ENCODE measurements around the gene MPND.

MPND gene

DNA sequence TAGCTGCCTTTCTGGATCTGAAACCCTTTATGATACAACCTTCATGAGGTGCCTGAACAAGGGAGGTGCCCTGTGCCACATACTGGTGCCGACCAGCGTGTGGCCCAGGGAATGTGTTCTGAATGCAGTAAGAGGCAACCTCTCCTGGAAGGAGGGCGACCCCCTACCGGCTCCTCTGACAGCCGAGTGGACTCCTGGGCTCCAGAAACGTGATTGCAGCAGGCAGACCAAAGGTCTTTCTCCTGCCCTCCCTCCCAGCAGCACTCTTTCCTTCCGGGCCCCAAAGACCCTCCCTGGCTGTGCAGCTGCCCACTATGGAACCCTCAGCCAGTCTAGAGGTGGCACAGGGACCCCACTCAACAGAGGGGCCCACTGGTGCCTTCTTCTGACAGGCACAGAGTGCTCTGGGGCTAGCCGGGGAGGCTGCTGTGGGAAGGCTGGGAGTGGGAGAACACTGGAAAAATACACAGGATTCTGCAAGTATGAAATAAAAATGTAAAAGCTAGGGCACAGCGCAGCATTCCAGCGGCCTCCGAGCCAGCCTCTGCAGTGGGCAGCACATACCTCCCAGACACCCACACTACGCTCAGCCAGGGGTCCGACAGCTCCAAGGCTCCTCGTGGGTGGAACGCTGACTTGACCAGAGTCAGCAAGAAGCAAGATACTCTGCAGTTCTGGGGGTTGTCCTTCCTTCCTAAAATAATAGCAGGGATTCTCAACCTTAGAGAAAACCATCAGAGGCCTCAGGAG lies 42.1 kb downstream of the MPND start:
- Histone ChIP-seq H3K9me3 (ENCODE audit: low read length) (no peaks in the 10 kb centered on the region), H3K4me3 (ENCODE audit: low read depth, low read length, poor library complexity, severe bottlenecking) (no peak overlapping the region), H3K4me2 (ENCODE audit: low read length) (no peak overlapping the region), H3K9ac (ENCODE audit: low read length) (no peak overlapping the region), H2AFZ (ENCODE audit: low read length) (no peak overlapping the region), H3K9me2 (ENCODE audit: low read depth, low read length) (no peaks in the 10 kb centered on the region), H3K36me3 (ENCODE audit: insufficient read depth, low read length) (peaks cover 21% of the 10 kb centered on the region), H4K20me1 (ENCODE audit: insufficient read depth, low read length) (no peaks in the 10 kb centered on the region), H3K79me2 (ENCODE audit: insufficient read depth, low read length) (no peaks in the 10 kb centered on the region), H3K4me1 (ENCODE audit: insufficient read depth, low read length, severe bottlenecking) (peaks cover 4% of the 10 kb centered on the region), H3K27me3 (ENCODE audit: insufficient read depth, low read length) (no peaks in the 10 kb centered on the region), H3F3A (ENCODE audit: insufficient read depth, low read length) (no peaks in the 10 kb centered on the region), H3K27ac (ENCODE audit: low read depth, low read length, poor library complexity, severe bottlenecking) (no peak overlapping the region)
- TF ChIP-seq CTCF (IDR thresholded peaks at IDR 0.05; ENCODE audit: low read length) (no peak), EZH2 (IDR thresholded peaks at IDR 0.05; ENCODE audit: borderline replicate concordance, low read length) (no peak)

- Histone ChIP-seq H3K27ac (ENCODE audit: low read depth, low read length, poor library complexity, severe bottlenecking) (no peak overlapping the region), H3F3A (ENCODE audit: insufficient read depth, low read length) (no peaks in the 10 kb centered on the region), H2AFZ (ENCODE audit: low read length) (no peak overlapping the region), H3K79me2 (ENCODE audit: insufficient read depth, low read length) (peaks cover under 1% of the 10 kb centered on the region; the same call in 1 of the 2 replicates), H3K36me3 (ENCODE audit: insufficient read depth, low read length) (peaks cover 21% of the 10 kb centered on the region), H3K9ac (ENCODE audit: low read length) (no peak overlapping the region), H3K27me3 (ENCODE audit: insufficient read depth, low read length) (no peaks in the 10 kb centered on the region), H3K9me2 (ENCODE audit: low read depth, low read length) (no peaks in the 10 kb centered on the region), H3K9me3 (ENCODE audit: low read length) (no peaks in the 10 kb centered on the region), H3K4me3 (ENCODE audit: low read depth, low read length, poor library complexity, severe bottlenecking) (no peak overlapping the region), H3K4me1 (ENCODE audit: insufficient read depth, low read length, severe bottlenecking) (no peaks in the 10 kb centered on the region), H3K4me2 (ENCODE audit: low read length) (no peak overlapping the region), H4K20me1 (ENCODE audit: insufficient read depth, low read length) (no peaks in the 10 kb centered on the region)
- TF ChIP-seq EZH2 (IDR thresholded peaks at IDR 0.05; ENCODE audit: borderline replicate concordance, low read length) (no peak), CTCF (IDR thresholded peaks at IDR 0.05; ENCODE audit: low read length) (no peak)
Measured at GRCh38 chr19:4386041-4386782, 42.9 kb downstream of the MPND start.

DNA sequence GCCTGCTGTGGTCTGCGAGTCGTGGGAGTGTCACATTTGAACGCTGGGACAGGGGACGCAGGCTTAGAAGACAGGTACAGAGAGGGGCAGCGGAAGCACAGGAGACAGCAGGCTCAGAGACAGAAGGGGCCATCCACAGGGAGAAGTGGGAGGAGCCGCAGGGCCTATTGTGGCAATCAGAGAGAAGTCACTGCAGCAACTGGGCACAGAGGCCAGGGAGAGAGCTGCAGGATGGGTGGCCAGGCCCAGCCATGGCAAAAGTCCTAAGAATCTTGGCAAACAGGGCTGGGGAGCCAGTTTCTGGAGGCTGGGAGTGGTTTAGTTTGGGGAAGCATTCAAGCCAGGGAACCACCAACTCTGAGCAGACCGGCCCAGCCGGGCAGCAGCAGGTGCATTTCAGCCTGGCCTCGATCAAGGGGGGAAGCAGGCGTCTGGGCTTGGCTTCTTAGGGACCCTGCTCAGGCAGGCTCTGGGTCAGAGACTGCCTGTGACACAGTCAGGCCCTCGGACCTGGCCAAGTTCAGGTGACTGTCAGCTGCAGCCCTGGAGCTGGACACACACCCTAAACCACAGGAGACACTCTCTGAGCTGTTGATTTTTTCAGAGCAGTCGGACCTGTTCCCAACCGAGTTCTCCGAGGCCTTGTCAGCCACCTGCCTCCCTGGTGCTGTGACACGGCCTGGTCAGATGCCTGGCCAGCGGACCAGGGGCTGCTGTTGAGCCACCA lies 45.1 kb downstream of the MPND start:
- H3K9ac ChIP-seq (ENCODE audit: low read length) = no peak overlapping the region
- H3K36me3 ChIP-seq (ENCODE audit: insufficient read depth, low read length) = peaks cover 19% of the 10 kb centered on the region
- no peaks in the 10 kb centered on the region for H4K20me1 ChIP-seq (ENCODE audit: insufficient read depth, low read length)
- no peak overlapping the region for H3K27ac ChIP-seq (ENCODE audit: low read depth, low read length, poor library complexity, severe bottlenecking)
- H3K4me2 ChIP-seq (ENCODE audit: low read length) = no peak overlapping the region
- H3K9me3 ChIP-seq (ENCODE audit: low read length) = no peaks in the 10 kb centered on the region
- no peaks in the 10 kb centered on the region for H3K9me2 ChIP-seq (ENCODE audit: low read depth, low read length)
- no peak overlapping the region for H2AFZ ChIP-seq (ENCODE audit: low read length)
- H3K27me3 ChIP-seq (ENCODE audit: insufficient read depth, low read length) = no peaks in the 10 kb centered on the region
- H3K4me1 ChIP-seq (ENCODE audit: insufficient read depth, low read length, severe bottlenecking) = no peaks in the 10 kb centered on the region
- no peak overlapping the region for H3K4me3 ChIP-seq (ENCODE audit: low read depth, low read length, poor library complexity, severe bottlenecking)
- no peaks in the 10 kb centered on the region for H3F3A ChIP-seq (ENCODE audit: insufficient read depth, low read length)
- peaks cover 8% of the 10 kb centered on the region for H3K79me2 ChIP-seq (ENCODE audit: insufficient read depth, low read length)
- TF ChIP-seq CTCF (IDR thresholded peaks at IDR 0.05; ENCODE audit: low read length) (no peak), EZH2 (IDR thresholded peaks at IDR 0.05; ENCODE audit: borderline replicate concordance, low read length) (no peak)

Measured in OCI-LY1 (cell line).